HG02981 (cell line): ENCODE measurements around the gene SAC3D1.

Experiments used
- ATAC-seq: cut with Tn5 transposase; IDR thresholded peaks from one replicate; pipeline ENCODE4 v1.9.1; 2021; ENCODE audit warnings: mild to moderate bottlenecking, moderate library complexity; ENCODE audit not compliant: unreplicated experiment

The SAC3D1 gene

DNA sequence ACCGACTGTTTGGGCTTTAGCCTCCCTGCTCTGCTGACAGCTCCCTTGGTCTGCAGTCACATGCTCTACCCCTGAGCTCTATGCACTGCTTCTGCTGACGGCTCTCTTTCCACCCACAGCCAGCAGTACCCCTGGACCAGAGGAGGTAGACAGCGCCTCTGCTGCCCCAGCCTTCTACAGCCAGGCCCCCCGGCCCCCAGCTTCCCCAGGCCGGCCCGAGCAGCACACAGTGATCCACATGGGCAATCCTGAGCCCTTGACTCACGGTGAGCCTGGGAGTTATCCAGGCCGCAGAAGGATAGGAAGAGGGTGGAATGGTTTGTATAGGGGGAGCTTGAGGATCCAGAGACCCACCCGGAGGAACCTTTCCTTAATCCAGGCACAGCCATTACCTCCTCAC lies 45.8 kb downstream of the SAC3D1 start:
- ATAC-seq, result no peak

DNA sequence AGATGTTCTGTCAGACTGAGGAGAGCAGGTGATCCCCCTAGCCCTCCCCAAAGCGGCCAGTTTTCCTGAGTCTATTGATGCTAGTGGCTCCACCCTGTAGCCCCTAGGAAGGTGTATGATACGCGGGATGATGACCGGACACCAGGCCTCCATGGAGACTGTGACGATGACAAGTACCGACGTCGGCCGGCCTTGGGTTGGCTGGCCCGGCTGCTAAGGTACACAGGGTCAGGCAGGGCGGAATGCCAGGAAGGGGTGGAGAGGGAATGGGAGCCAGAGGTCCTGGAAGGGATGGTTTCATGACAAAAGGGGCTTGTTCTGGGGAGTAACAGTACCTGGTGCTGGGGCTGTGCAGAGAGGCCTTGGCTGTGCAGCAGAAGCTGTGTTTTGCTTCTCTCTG lies 46.2 kb downstream of the SAC3D1 start:
- ATAC-seq, result no peak

DNA sequence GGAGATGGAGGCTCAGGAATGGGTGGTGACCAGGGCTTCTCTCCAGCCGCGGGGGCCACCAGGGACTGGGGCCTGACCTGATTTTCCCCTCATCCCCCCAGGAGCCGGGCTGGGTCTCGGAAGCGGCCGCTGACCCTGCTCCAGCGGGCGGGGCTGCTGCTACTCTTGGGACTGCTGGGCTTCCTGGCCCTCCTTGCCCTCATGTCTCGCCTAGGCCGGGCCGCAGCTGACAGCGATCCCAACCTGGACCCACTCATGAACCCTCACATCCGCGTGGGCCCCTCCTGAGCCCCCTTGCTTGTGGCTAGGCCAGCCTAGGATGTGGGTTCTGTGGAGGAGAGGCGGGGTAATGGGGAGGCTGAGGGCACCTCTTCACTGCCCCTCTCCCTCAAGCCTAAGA lies 46.8 kb downstream of the SAC3D1 start:
- no peak for ATAC-seq

DNA sequence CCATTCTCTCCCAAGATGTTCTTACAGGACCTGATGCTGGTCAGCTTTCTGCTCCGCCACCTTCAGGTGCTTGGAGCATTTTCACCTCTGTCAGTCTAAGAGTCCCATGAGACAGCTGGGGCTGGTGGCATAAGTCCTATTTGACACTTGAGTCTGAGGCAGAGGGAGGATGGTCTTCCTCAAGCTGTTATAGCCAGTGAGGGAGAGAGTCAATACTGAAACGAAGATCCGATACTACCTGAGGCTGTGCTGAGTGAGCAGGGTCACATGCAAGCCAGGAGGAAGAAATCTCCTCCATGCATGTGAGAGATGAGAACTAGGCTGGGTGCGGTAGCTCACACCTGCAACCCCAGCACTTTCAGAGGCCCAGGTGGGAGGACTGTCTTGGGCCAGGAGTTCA lies 48.6 kb downstream of the SAC3D1 start:
- no peak for ATAC-seq

DNA sequence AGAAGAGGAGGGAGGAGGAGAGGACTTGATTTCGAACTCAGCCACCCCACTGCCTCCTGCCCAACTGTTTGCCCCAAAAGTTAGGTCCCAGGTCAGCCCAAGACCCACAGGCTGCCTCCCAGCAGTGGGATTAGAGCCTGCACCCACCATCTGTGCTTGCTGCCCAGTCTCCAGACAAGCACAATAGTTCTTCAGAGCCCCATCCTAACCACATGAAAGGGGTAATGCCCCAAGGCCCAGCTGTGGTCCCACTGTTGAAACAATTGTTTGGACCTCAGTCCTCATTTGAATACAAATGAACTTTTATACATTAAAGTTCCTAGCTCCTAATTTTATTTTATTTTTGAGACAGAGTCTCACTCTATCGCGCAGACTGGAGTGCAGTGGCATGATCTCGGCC lies 49.6 kb downstream of the SAC3D1 start:
- no peak for ATAC-seq
